IMR-90 (cell line): ENCODE measurements around the gene FGF2. TPM values are rescaled to one million over a fixed set of nuclear protein-coding genes. Genes with fewer than 3 reads are reported as not detected.

Source experiments
- ATAC-seq: fragments of 200-7000 bp; cut with Tn5 transposase; 2 replicates; pipeline ENCODE4 v1.9.1; 2020; ENCODE audit warnings: low read depth, mild to moderate bottlenecking, moderate library complexity
- BruUV-seq: library from RNA; stranded (reverse); fragments of 400-500 nt; replicated peaks from 2 replicates; lab custom pipeline; 2021; lab: Mats Ljungman, UMichigan
- CTCF ChIA-PET: fragments of 300-600 bp; formaldehyde crosslinking; extraction: SDS; loops from one replicate; lab custom pipeline; 2021; ENCODE audit warnings: antibody characterized with exemption; lab: Yijun Ruan, JAX
- POLR2A ChIA-PET: fragments of 300-600 bp; sonication (Branson Sonifier 250); formaldehyde crosslinking; loops from one replicate; lab custom pipeline; 2022; ENCODE audit warnings: antibody characterized with exemption; ENCODE audit not compliant: unreplicated experiment; lab: Charles Lee
- DNase-seq: peaks from one replicate; pipeline ENCODE4 v3.0.0; 2013
- H2AFZ ChIP-seq: replicated peaks from 2 replicates; pipeline ENCODE3; 2013; ENCODE audit warnings: low read length, mild to moderate bottlenecking; ENCODE audit not compliant: poor library complexity
- H2AK5ac ChIP-seq: 2 replicates; pipeline ENCODE4 v1.6.1; 2013; ENCODE audit warnings: low read depth, low read length, inconsistent platforms
- H2AK9ac ChIP-seq: replicated peaks from 2 replicates; pipeline ENCODE3; 2013; ENCODE audit warnings: mild to moderate bottlenecking, low read depth, low read length, moderate library complexity; ENCODE audit not compliant: poor library complexity
- H2BK120ac ChIP-seq: 2 replicates; pipeline ENCODE4 v1.6.1; 2013; ENCODE audit warnings: low read depth, low read length, inconsistent platforms
- H2BK15ac ChIP-seq: 3 replicates; pipeline ENCODE4 v1.6.1; 2013; ENCODE audit warnings: low read depth, low read length, inconsistent platforms
- H2BK20ac ChIP-seq: 2 replicates; pipeline ENCODE4 v1.6.1; 2013; ENCODE audit warnings: low read depth, mild to moderate bottlenecking, inconsistent platforms, low read length, moderate library complexity
- H2BK5ac ChIP-seq: 2 replicates; pipeline ENCODE4 v1.6.1; 2013; ENCODE audit warnings: mild to moderate bottlenecking, low read depth, low read length, inconsistent platforms; ENCODE audit not compliant: poor library complexity, severe bottlenecking
- H3K14ac ChIP-seq: replicated peaks from 2 replicates; pipeline ENCODE4 v1.6.1; 2013; ENCODE audit warnings: low read depth, low read length, inconsistent platforms
- H3K18ac ChIP-seq: 2 replicates; pipeline ENCODE4 v1.6.1; 2013; ENCODE audit warnings: low read depth, low read length, control low read depth
- H3K23ac ChIP-seq: 2 replicates; pipeline ENCODE4 v1.6.1; 2013; ENCODE audit warnings: low read depth, low read length, inconsistent platforms
- H3K27ac ChIP-seq: 2 replicates; pipeline ENCODE4 v1.5.1; 2013; ENCODE audit warnings: mild to moderate bottlenecking, control low read depth, low read length; ENCODE audit not compliant: insufficient read depth
- H3K27me3 ChIP-seq: 2 replicates; pipeline ENCODE4 v1.6.1; 2013; ENCODE audit warnings: low read length; ENCODE audit not compliant: control insufficient read depth, insufficient read depth
- H3K36me3 ChIP-seq: 2 replicates; pipeline ENCODE4 v1.6.1; 2013; ENCODE audit warnings: low read length, mixed read lengths; ENCODE audit not compliant: control insufficient read depth, insufficient read depth
- H3K4ac ChIP-seq: 2 replicates; pipeline ENCODE4 v1.6.1; 2013; ENCODE audit warnings: low read depth, low read length, inconsistent platforms
- H3K4me1 ChIP-seq: 2 replicates; pipeline ENCODE4 v1.6.1; 2013; ENCODE audit warnings: low read length, mixed read lengths; ENCODE audit not compliant: control insufficient read depth, insufficient read depth
- H3K4me2 ChIP-seq: 2 replicates; pipeline ENCODE4 v1.6.1; 2013; ENCODE audit warnings: low read depth, mild to moderate bottlenecking, control low read depth, low read length, moderate library complexity
- H3K4me3 ChIP-seq: 2 replicates; pipeline ENCODE4 v1.5.1; 2013; ENCODE audit warnings: low read depth, mild to moderate bottlenecking, control low read depth, low read length, moderate library complexity; ENCODE audit not compliant: insufficient read depth
- H3K56ac ChIP-seq: 2 replicates; pipeline ENCODE4 v1.6.1; 2013; ENCODE audit warnings: low read length, inconsistent platforms; ENCODE audit not compliant: insufficient read depth; ENCODE audit errors: extremely low read depth
- H3K79me1 ChIP-seq, 2 experiments: 2 replicates each; pipeline ENCODE4 v1.6.1; 2013; ENCODE audit warnings: low read length in 2 of 2, inconsistent platforms in 1 of 2, low read depth in 1 of 2
- H3K9ac ChIP-seq: 2 replicates; pipeline ENCODE4 v1.6.1; 2013; ENCODE audit warnings: low read depth, low read length, control low read depth
- H3K9me1 ChIP-seq: 2 replicates; pipeline ENCODE4 v1.6.1; 2013; ENCODE audit warnings: low read length, inconsistent platforms; ENCODE audit not compliant: insufficient read depth
- H3K9me3 ChIP-seq: 2 replicates; pipeline ENCODE4 v1.6.1; 2013; ENCODE audit warnings: low read length; ENCODE audit not compliant: control insufficient read depth, insufficient read depth
- H4K20me1 ChIP-seq: 2 replicates; pipeline ENCODE4 v1.6.1; 2013; ENCODE audit warnings: low read length, inconsistent platforms; ENCODE audit not compliant: insufficient read depth
- H4K5ac ChIP-seq: 2 replicates; pipeline ENCODE4 v1.6.1; 2013; ENCODE audit warnings: mild to moderate bottlenecking, low read depth, low read length, control low read depth
- H4K8ac ChIP-seq, 2 experiments: 2 replicates each; pipeline ENCODE4 v1.6.1; 2013; ENCODE audit warnings: low read depth in 2 of 2, low read length in 2 of 2, control low read depth in 1 of 2, inconsistent platforms in 1 of 2
- H4K91ac ChIP-seq: 2 replicates; pipeline ENCODE4 v1.6.1; 2013; ENCODE audit warnings: low read depth, low read length, inconsistent platforms; ENCODE audit not compliant: insufficient read depth
- BHLHE40 ChIP-seq: fragments of 150-350 bp; IDR thresholded peaks from 2 replicates; pipeline ENCODE4 v1.6.1; 2016; ENCODE audit warnings: mild to moderate bottlenecking, low read depth, low read length
- CEBPB ChIP-seq: IDR thresholded peaks from 2 replicates; pipeline ENCODE4 v1.6.1; 2012; ENCODE audit warnings: low read depth, low read length, improper control_type of control experiment
- CHD1 ChIP-seq: IDR thresholded peaks from 2 replicates; pipeline ENCODE4 v1.6.1; 2012; ENCODE audit warnings: low read depth, low read length, improper control_type of control experiment
- FOS ChIP-seq: fragments of 150-350 bp; IDR thresholded peaks from 2 replicates; pipeline ENCODE4 v1.6.1; 2016; ENCODE audit warnings: low read depth, low read length
- MAFK ChIP-seq: IDR thresholded peaks from 2 replicates; pipeline ENCODE4 v1.6.1; 2012; ENCODE audit warnings: low read depth, low read length, improper control_type of control experiment
- MAZ ChIP-seq: IDR thresholded peaks from 2 replicates; pipeline ENCODE4 v1.6.1; 2012; ENCODE audit warnings: low read depth, mild to moderate bottlenecking, low read length, improper control_type of control experiment, moderate library complexity, borderline replicate concordance
- MXI1 ChIP-seq: IDR thresholded peaks from 2 replicates; pipeline ENCODE4 v1.6.1; 2012; ENCODE audit warnings: low read depth, mild to moderate bottlenecking, low read length, moderate library complexity, borderline replicate concordance
- NFE2L2 ChIP-seq: fragments of 150-350 bp; IDR thresholded peaks from 2 replicates; pipeline ENCODE4 v1.6.1; 2016; ENCODE audit warnings: low read depth, mild to moderate bottlenecking, low read length
- POLR2A ChIP-seq: IDR thresholded peaks from 2 replicates; pipeline ENCODE4 v1.6.1; 2012; ENCODE audit warnings: mild to moderate bottlenecking, low read depth, low read length
- RAD21 ChIP-seq: IDR thresholded peaks from 2 replicates; pipeline ENCODE4 v1.6.1; 2012; ENCODE audit warnings: low read length, improper control_type of control experiment
- RCOR1 ChIP-seq: IDR thresholded peaks from 2 replicates; pipeline ENCODE4 v1.6.1; 2012; ENCODE audit warnings: mild to moderate bottlenecking, low read length, improper control_type of control experiment; ENCODE audit not compliant: insufficient replicate concordance
- RFX5 ChIP-seq: IDR thresholded peaks from 2 replicates; pipeline ENCODE4 v1.8.0; 2012; ENCODE audit warnings: low read depth, mild to moderate bottlenecking, low read length, moderate library complexity
- SMC3 ChIP-seq: fragments of 150-350 bp; IDR thresholded peaks from 2 replicates; pipeline ENCODE4 v1.6.1; 2016; ENCODE audit warnings: low read depth, mild to moderate bottlenecking, antibody characterized with exemption, low read length, moderate library complexity
- whole genome bisulfite sequencing, 2 experiments: methylation state at CpG; one replicate each; pipeline versions ENCODE4 v1.1.5 to v1.1.7; 2013; ENCODE audit warnings: missing lambda C conversion rate in 2 of 2; ENCODE audit not compliant: insufficient read length in 1 of 2; ENCODE audit errors: extremely low coverage in 2 of 2; 5-methylcytosine and 5-hydroxymethylcytosine counted together
- dilution Hi-C: fragments of 300-500 bp; cut with HindIII; formaldehyde crosslinking; loops from one replicate; pipeline ENCODE4 v1.14.3; 2018; ENCODE audit warnings: low sequenced_read_pairs; ENCODE audit not compliant: unreplicated experiment
- in situ Hi-C: fragments of 300-500 bp; cut with MboI; formaldehyde crosslinking; loops from 3 replicates; pipeline ENCODE4 v1.14.3; 2019; ENCODE audit warnings: low sequenced_read_pairs, inconsistent platforms, mixed read lengths
- intact Hi-C: fragments of 100-400 bp; cut with micrococcal nuclease; formaldehyde crosslinking; loops from 2 replicates; pipeline ENCODE4 v1.10.0; 2022
- polyA plus RNA-seq, 3 experiments: library from polyadenylated mRNA; depleted of rRNA; stranded (reverse); fragments of >200 nt; gene quantifications; 2 replicates each; pipeline ENCODE4 v1.2.3, GENCODE V29; 2012; ENCODE audit warnings: low replicate concordance in 1 of 3
- total RNA-seq: library from RNA; depleted of rRNA; stranded (reverse); fragments of >200 nt; gene quantifications from 2 replicates; pipeline ENCODE4 v1.2.3, GENCODE V29; 2012
- TF ChIP-seq, protein P1 (sequence below): conservative IDR thresholded peaks from 2 replicates; pipeline ENCODE4 v1.5.1; 2012; ENCODE audit warnings: mild to moderate bottlenecking, low read depth, low read length, improper control_type of control experiment
- TF ChIP-seq, protein P2 (sequence below): fragments of 150-350 bp; IDR thresholded peaks from 2 replicates; pipeline ENCODE4 v1.6.1; 2016; ENCODE audit warnings: low read depth, mild to moderate bottlenecking, low read length, moderate library complexity, borderline replicate concordance
- TF ChIP-seq, protein P3 (sequence below): fragments of 150-350 bp; IDR thresholded peaks from 2 replicates; pipeline ENCODE4 v1.6.1; 2017; ENCODE audit warnings: mild to moderate bottlenecking, antibody characterized with exemption, low read length, low read depth

FGF2 gene
- total and polyA plus RNA-seq, 2 of the 4 experiments (the other 2 are of a cell fraction): 12.9 to 27.1 TPM

DNA sequence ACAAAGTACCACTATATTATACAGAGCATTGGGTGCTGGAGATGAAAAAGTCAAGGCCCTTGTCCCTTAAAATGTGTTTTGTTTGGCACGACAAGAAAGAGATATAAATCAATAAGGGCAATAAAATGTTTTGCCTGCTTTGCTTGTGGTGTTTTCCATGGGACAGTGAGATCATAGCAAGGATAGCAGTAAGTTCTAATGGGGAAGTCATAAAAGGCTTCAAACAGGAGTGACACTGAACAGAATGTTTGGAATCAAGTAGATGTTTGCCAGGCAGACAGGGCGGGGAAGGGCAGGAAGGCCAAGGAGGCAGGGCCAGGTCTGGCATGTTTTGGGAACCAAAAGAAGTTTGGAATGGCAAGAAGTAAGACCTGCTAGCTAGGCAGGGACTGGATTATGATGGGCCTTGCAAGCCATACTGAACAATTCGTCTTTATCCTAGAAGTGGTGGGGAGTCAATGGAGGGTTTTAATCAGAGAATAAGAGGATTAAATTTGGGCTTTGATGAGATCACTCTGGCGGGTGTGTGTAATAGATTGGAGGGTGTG, 16.4 kb downstream of the FGF2 start:
- in situ Hi-C loops: no loop called here
- H3K4me2 ChIP-seq: no peak overlapping the region

More for the DNA sequence above, 16.4 kb downstream of the FGF2 start:
- Histone ChIP-seq H3K56ac (no peak overlapping the region), H2BK5ac (no peak overlapping the region), H3K23ac (peak overlapping the region; percentile 38; the same call in 1 of the 2 replicates), H2BK120ac (no peak overlapping the region), H3K14ac (peak overlapping the region; percentile 28; the same call in 1 of the 2 replicates), H2AK5ac (peak overlapping the region; percentile 44), H4K91ac (no peak overlapping the region), H4K20me1 (peaks cover 63% of the 10 kb centered on the region), H2BK20ac (no peak overlapping the region), H3K18ac (no peak overlapping the region), H2AK9ac (no peak overlapping the region), H2AFZ (no peak overlapping the region), H3K9ac (no peak overlapping the region), H3K79me1 (peaks cover 32 to 81% of the 10 kb centered on the region in 2 experiments), H4K5ac (no peak overlapping the region), H3K4ac (no peak overlapping the region), H3K4me3 (no peak overlapping the region), H3K27me3 (no peaks in the 10 kb centered on the region), H3K4me1 (peaks cover 7% of the 10 kb centered on the region; the same call in 1 of the 2 replicates), H3K36me3 (peaks cover 15% of the 10 kb centered on the region), H4K8ac (no peak overlapping the region), H3K9me1 (peaks cover 22% of the 10 kb centered on the region), H3K9me3 (no peaks in the 10 kb centered on the region), H2BK15ac (no peak overlapping the region), H3K27ac (no peak overlapping the region)
- DNase-seq (no peak), ATAC-seq (no peak)
- TF ChIP-seq, protein P1, sequence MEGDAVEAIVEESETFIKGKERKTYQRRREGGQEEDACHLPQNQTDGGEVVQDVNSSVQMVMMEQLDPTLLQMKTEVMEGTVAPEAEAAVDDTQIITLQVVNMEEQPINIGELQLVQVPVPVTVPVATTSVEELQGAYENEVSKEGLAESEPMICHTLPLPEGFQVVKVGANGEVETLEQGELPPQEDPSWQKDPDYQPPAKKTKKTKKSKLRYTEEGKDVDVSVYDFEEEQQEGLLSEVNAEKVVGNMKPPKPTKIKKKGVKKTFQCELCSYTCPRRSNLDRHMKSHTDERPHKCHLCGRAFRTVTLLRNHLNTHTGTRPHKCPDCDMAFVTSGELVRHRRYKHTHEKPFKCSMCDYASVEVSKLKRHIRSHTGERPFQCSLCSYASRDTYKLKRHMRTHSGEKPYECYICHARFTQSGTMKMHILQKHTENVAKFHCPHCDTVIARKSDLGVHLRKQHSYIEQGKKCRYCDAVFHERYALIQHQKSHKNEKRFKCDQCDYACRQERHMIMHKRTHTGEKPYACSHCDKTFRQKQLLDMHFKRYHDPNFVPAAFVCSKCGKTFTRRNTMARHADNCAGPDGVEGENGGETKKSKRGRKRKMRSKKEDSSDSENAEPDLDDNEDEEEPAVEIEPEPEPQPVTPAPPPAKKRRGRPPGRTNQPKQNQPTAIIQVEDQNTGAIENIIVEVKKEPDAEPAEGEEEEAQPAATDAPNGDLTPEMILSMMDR: no peak
- TF ChIP-seq RAD21 (no peak), BHLHE40 (no peak), CEBPB (no peak), NFE2L2 (no peak), FOS (no peak), MAZ (no peak), RCOR1 (no peak), POLR2A (no peak), SMC3 (no peak), RFX5 (no peak), MXI1 (no peak), CHD1 (no peak), MAFK (no peak)
- TF ChIP-seq, protein P2, sequence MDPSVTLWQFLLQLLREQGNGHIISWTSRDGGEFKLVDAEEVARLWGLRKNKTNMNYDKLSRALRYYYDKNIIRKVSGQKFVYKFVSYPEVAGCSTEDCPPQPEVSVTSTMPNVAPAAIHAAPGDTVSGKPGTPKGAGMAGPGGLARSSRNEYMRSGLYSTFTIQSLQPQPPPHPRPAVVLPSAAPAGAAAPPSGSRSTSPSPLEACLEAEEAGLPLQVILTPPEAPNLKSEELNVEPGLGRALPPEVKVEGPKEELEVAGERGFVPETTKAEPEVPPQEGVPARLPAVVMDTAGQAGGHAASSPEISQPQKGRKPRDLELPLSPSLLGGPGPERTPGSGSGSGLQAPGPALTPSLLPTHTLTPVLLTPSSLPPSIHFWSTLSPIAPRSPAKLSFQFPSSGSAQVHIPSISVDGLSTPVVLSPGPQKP: no peak
- TF ChIP-seq, protein P3, sequence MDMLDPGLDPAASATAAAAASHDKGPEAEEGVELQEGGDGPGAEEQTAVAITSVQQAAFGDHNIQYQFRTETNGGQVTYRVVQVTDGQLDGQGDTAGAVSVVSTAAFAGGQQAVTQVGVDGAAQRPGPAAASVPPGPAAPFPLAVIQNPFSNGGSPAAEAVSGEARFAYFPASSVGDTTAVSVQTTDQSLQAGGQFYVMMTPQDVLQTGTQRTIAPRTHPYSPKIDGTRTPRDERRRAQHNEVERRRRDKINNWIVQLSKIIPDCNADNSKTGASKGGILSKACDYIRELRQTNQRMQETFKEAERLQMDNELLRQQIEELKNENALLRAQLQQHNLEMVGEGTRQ: no peak
- POLR2A ChIA-PET: no interaction called here
- 89% methylated on average over 2 of the region's 4 CpGs; no CpG with 5 or more reads in 1 of the 2 experiments for WGBS, 2 experiments
- dilution Hi-C loops (no loop called here), intact Hi-C loops (no loop called here)
- CTCF ChIA-PET: no interaction called here
- BruUV-seq: no TSS peak
